Hematopoietic multipotent progenitor cell treated with erythropoietin and hydrocortisone succinate and interleukin-3 and kit ligand, for 17 days (in vitro differentiated cells): ENCODE data around the gene SH2D6.
"Not testable (repeated sequence)": the region's sequence is repeated elsewhere in the genome, so short reads cannot be mapped to it uniquely, and the experiment has no call there.

Experiments used
- DNase-seq: peaks from one replicate; pipeline ENCODE4 v3.0.0-alpha.2; 2015; ENCODE audit warnings: low spot score

SH2D6 gene

DNA sequence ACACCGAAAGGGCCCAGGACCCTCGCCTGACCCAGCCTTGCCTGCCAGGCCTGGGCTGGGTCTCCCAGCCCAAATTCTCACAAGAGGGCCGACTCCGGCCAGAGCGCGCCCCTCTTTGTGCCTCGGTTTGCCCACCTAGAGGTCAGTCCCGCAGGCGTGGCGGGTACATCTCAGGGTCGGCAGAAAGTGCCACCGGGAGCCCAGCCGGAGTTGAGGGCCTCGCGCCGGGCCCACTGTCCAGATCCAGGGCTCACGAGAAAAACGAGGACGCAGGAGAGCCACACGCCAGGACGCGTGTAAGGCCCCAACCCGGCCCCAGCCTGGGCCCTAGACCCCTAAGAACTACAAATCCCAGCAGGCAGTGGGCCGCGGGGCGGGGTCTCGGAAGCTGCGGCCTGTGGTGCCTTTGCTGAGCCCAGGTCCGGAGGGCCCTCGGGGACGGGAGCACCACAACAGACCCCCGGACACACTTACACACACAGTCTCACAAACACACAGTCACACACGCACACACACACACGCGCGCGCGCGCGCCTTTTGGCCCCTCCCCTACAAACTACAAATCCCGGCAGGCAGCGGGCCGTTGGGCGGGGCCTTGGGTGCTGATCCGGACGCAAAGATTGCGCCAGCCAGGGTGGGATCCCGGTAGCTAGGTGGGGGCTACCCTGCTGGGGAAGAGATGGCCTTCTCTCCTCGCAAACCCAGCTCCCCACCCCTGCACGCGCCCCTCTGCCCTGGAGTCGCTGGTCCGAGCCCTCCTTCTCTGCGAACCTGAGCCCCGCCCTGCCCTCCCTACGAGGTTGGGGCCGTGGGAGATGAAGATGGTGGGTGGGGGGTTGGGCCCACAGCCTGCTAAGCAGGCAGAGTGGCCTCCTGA lies at the start of gene SH2D6:
Gene SH2D6, plus strand, starts transcription at position 583 of the 877 bp plus-strand sequence. CDS start 10,752 bp downstream, outside the sequence.
- DNase-seq = peak; percentile 87

DNA sequence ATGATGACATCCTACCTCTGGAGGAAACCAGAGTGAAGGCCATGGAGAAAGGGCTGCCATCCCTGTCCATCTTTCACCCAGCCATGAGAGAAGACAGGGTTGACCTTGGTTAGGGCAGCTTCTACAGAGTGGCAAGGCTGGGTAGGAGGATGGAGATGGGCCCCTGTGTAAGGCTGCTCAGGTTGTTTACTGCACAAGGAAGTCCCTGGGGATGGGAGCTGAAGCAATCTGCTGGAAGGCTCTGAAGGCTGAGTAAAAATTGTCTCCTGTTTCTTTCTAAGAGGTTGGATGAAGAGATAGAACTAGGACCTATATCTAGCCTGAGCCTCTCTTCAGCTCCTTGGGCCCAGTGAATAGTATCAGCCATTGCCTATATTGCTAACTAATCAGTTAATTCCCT lies 49.6 kb upstream of the SH2D6 start:
- no peak for DNase-seq

DNA sequence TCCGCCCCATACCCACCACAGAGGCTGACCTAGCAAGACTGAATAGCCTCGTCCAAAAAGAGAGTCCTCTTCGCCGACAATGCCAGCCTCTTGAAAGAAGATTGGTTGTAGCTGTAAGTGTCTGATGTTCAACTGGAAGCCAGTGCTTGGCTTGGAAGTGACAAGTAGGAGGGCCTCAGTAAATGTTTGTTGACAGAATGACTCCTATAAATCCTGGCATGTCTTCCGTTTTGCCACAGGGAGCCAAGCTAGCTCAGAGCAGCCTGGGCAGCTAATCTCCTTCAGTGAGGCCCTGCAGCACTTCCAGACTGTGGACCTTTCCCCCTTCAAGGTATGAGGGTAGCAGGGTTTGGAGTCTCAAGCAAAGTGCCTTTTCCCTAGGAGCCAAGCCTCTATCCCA lies 49.0 kb upstream of the SH2D6 start:
- DNase-seq = no peak

DNA sequence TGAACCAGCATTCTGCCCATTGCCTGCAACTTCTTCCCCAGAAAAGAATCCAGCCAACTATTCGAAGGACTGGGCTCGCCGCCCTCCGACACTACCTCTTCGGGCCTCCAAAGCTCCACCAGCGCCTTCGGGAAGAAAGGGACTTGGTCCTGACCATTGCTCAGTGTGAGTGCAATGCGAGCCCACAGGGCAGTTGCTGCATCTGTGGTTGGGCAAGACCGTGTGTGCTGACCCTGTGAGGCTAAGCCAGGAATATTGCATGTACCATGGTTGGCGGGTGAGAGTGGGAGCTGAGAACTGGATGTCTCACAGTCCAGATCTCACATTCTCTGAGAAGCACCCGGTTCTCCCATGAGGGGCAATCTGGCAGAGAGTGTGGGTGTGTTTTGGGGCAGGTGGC lies 47.5 kb upstream of the SH2D6 start:
- DNase-seq = no peak

DNA sequence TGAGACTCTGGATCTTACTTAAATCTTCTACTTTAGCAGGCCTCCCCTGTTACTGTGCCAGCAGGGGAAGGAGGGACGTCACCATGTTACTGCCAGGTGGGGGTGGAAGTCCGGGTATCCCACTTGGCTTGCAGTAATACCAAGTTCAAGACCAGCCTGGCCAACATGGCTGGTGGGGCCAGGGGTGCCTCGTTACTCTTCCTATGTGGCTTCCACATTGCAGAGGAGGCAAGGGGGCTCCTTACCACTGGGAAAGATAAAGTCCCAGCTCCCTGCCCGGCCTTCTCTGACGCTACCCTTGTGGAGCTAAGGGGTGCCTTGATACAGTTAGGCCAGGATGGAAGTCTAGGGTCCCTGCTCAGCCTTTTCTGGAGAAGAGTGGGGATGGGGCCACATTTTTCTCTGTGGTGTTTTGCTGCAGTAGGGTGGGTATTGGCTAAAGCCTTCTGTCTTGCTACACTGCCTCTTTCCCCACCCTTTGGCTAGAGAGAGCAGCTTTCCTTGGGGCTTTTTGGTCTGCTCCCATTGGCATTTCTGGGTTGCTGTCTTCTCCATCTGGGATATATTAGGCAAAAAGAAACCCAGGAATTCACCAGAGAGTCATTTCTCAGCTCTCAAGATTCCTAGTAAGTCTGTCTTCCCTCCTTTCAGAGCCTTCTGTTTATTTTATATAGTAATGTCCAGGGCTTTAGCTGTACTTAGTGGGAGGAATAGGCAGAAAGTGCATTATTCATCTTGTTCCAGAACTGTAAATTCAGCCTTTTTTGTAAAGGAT lies 42.0 kb upstream of the SH2D6 start:
- DNase-seq = no peak

DNA sequence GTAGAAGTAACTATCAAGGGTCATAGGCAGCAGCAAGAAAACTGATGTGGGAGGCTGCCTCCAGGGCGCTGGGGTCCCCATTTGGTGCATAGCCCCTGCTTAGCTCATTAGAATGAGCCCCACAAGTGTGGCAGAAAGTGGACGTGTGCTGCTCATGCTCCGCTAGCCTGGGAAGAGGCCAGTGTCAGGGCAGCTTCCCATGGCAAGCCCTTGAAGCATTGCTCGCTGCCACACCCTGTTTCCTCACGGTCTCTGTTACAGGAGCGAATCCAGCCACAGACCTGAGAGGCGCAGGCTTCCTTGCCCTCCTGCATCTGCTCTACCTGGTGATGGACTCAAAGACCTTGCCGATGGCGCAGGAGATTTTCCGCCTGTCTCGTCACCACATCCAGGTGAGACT lies 41.4 kb upstream of the SH2D6 start:
- DNase-seq = no peak

DNA sequence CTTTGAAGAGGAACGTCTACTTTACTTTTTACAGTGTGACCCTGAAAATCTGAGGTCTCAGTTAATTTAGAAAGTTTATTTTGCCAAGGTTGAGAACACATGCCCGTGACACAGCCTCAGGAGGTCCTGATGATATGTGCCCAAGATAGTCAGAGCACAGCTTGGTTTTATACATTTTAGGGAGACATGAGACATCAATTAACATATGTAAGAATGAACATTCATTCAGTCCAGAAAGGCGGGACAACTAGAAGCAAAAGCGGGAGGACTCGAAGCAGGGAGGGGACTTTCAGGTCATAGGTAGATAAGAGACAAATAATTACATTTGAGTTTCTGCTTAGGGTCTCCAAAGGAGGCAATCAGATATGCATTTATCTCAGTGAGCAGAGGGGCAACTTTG lies 40.3 kb upstream of the SH2D6 start:
- DNase-seq = no peak

DNA sequence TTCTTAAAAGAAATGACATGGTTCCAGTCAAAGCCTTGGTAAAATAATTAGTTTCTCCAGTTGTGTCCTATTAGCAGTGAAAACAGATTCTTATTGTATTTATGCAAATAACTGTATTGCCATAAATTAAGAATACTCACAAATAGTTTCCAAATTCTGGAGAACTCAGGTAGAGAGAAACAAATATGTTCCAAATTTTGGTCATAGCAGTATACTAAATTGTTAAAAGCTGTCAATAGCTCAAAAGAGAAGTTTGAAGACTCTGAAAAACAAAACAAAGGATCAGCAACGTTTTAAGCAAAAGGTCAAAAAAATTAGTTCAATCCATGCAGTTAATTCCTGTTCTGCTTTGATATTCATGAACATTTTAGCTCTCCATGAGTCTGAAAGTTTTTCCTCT lies 38.5 kb upstream of the SH2D6 start:
- no peak for DNase-seq

DNA sequence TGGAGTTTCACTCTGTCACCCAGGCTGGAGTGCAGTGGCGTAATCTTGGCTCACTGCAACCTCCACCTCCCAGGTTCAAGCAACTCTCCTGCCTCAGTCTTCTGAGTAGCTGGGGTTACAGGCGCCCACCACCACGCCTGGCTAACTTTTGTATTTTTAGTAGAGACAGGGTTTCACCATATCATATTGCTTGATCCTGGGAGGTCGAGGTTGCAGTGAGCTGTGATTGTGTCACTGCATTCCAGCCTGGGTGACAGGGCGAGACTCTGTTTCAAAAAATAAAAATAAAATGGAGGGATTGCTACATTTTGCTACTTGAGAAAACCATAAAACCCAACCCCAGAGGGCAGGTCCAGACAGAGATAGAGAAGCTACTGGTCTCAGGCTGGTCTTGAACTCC lies 35.4 kb upstream of the SH2D6 start:
- not testable (repeated sequence) for DNase-seq

DNA sequence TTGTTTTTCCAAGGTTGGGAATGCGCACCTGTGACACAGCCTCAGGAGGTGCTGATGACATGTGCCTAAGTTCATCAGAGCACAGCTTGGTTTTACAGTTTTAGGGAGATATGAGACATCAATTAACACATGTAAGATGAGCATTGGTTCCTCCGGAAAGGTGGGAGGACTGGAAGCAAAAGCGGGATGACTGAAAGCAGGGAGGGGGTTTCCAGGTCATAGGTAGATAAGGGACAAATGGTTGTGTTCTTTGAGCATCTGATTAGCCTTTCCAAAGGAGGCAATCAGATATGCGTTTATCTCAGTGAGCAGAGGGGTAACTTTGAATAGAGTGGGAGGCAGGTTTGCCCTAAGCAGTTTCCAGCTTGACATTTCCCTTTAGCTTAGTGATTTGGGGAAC lies 34.7 kb upstream of the SH2D6 start:
- no peak for DNase-seq

DNA sequence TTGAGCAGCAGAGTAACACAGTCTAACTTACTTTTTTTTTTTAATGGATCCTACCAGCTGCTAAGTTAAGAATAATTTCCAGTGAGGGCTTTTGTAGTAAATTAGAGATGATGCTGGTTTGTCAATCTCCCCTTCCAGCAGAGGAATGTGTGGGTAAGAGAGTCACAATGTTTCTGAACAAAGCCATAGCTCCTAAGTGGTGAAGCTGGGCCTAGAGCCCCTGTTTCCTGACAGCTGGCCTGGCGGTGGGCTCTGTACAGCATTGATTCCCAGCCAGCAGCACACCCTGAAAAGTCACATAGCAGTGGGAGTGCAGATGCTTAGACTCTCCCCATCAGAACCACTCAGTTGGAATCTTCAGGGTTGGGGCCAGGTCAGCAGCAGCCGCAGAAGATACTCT lies 32.8 kb upstream of the SH2D6 start:
- no peak for DNase-seq

DNA sequence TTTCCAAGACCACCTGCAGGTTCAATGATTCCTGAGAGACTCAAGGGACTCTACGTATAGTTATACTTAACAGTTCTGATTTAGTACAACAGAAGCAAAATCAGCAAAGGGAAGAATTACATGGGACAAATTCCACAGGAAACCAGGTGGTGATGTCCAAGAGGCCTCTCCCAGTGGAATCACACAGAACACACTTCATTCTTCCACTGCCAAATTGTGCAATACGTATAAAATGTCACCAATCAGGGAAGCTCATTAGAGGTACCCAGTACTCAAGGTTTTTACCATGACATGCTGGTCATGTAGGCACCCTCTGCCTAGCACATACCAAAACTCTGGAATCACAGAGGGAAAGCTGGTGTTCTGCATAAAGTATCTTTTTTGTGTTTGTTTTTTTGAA lies 30.8 kb upstream of the SH2D6 start:
- DNase-seq = no peak

DNA sequence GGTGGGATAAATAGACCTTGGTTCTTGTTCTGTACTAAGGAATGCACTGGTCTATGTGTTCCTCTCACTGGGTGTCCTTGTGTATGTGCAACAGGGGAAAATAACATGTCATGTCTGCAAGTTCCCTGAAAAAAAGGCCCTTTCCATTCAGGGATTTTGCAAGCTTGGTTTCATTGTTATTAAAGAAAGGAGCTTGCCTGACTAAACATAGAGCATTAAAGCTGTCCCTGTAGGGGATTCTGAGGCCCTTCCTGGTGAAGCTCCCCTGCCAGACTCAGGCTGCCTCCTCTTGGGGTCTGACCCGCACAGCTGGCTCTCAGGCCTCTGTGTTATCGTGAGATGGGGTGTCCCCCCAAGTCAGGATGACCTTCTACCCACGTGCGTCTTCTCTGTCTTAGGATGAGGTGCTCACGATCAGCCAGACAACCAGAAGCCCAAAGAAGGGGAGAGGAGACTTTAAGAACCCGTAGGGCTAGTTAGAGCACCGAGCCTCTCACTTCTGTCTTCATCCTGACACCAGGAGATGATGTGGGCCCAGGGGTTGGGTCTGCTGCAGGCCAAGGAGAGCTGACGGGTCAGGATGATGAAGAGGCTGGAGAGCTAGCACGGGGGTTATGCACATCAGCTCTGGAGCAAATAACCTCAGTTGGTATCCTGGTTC lies 29.5 kb upstream of the SH2D6 start:
- no peak for DNase-seq

DNA sequence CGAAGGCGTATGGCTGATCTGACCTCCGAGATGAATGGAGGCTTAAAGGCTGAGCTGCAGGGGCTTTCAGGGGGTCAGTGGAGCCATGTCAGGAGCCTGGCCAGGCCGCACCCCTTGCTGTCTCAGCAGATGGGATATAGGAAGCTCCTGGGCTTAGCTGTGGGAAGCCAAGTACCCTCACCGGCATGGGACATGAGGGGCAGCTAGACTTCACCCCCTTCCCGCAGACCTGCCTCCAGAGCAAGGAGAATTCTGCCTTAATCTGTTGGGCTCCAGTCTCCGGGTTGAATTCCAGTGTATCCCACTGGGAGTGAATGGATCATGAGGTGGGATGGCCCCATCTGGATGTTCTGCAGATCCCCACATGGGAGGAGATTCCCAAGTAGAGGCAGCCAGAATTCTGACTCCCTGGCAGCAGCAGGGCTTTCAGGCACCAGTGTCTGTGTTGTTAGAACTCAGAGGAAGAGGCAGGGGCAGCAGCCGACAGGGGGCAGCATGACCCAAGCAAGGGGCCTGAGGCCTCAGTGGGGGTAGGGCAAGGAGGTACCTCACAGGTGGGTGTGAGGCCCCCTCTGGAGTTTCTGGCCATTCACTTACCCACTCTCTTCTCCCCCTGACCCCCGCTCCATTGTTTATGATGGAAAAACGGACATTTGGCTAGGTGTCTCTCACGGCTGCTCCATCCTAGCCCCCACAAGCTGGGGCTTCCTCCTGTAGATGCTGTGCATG lies 27.4 kb upstream of the SH2D6 start:
- DNase-seq = peak; percentile 54

DNA sequence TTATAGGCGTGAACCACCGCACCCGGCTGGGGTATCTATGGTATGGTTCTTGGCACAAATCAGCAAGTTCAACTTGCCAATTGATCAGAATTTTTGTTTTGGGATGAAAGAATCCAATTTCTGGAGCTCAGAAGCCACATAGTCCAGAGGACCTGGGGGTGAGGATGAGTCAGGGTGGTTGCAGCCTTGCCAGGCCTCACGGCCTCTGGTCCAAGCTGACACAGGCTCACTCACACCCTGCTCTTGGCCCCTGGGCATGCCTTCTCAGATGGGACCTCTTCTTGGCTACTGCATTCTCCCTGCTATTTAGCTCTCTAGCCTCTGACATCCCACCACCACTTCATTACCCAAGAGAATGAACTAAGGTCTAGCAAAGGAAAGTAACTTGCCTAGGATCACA lies 24.7 kb upstream of the SH2D6 start:
- no peak for DNase-seq

DNA sequence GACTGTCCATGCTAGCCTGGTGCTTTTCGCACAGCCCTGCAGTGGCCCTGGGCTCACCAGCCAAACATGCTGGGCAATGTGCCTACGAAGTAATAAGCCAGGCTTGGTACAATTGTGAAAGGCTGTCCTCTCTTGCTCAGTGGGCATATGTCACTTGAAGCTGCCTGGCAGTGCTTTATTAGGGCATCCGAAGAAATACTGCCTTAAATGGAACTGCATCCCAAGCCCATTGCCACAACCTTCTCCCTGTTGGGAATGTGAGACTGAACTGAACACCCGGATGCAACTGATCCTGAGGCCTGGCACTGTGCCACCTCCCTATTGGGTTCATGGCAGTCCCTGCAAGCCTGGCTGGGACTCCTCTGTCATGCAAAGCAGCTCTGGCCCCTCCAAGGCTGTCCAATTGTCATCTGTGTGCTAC lies 24.2 kb upstream of the SH2D6 start:
- no peak for DNase-seq

DNA sequence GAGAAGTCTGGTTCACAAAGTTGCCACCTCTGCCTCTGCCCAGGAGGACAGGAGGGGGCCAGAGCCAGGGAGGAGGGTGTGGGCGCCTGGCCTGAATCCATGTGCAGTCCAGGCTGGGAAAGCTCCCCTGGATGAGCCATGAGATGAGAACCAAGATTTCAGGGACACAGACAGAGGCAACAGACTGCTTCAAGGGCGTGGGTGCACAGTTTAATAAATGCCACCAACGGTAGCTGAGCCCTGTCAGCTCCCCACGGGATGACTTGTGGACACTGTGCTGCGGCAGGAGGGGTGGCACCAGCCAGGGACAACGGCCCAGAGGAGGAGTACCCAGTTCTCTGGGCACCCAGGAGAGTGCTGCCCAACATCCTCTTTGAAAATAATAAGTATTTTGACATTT lies 23.5 kb upstream of the SH2D6 start:
- DNase-seq = no peak

DNA sequence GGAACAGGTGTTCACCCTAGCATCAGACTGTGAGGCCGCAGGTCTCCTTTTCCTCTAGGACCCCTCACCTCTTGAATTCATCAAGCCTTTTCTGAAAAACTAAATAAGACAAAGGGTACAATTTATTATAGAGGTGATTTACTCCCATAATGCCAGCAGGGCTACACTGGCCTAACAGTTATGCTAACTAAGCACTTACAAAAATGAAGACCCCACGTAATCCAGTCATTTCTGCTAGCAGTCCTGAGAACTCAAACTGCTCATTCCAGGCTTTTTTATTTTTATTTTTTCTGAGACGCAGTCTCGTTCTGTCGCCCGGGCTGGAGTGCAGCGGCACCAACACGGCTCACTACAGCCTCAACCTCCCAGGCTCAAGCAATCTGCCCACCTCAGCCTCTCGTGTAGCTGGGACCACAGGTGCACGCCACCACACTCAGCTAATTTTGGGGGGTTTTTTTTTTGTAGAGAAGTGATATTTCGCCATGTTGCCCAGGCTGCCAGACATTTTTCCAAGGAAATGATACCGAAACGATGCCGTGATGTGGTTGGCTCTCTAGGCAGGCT lies 22.5 kb upstream of the SH2D6 start:
- DNase-seq = no peak

DNA sequence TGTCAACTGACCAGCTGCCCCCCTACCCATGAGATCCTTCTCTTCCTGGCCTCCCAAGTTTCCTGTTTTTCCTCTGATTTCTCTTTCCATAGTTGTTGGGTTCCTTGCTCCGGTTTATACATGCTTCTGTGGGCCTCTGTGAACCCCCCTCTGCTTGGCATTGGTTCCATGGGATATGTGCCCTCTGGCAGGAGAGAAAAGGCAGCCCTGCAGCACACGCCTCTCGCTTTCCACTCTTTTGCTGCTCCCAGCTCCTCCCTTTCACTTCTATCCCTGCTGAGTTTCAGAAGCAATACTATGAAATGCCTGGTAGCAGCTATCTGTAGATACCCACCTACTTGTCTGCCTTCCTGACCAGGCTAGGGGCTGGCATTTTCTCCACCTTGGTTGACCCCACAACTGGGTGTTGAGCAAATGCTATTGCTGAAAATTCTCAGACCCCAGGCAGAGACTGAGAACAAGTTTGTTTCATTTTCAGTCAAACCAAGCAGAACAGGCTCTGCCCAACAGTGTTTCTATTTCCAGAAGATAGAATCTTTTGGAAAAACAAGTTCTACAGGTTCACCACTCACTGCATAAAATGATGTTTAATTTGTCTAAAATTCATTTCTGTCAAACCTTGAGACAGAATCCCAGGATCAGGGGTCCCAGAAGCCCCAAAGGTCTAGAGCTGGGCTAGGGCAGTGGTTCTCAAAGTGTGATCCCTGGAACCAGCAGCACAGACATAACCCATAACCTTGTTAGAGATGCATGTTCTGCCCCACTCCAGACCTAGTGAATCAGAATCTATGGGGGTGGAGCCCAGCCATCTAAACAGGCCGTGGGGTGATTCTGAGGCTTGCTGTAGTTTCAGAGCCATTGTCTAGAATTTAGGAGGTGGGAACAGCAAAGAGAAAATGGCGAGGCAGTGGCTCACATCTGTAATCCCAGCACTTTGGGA lies 21.7 kb upstream of the SH2D6 start:
- DNase-seq = no peak

DNA sequence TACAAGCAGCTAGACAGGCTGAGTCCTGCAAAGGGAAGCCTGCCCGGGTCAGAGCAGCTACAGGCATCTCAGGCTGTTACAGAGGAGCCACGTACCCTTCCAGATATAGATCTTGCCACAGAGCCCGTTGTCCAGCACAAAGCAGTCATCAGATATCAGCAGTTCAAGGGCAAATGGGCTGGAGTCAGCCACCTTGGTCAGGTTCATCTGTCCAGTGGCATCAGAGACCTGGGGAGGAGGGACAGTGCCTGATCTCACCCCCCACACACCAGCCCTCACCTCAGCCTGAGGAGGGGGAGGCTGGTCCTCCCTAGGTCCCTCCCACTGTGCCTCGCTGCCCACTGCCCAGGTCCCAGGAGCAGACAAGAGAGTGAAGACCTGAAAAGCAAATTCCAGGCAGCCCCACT lies 20.6 kb upstream of the SH2D6 start:
- DNase-seq = no peak
